Skeletal muscle satellite cell (primary cell): Measurements from ENCODE around the gene PARP9. TPM values are rescaled to one million over a fixed set of nuclear protein-coding genes. Genes with fewer than 3 reads are reported as not detected.

Experiments used
- H3K27me3 ChIP-seq: 2 replicates; pipeline ENCODE4 v1.7.0; 2013; ENCODE audit warnings: low read length; ENCODE audit not compliant: control insufficient read depth, insufficient read depth
- H3K36me3 ChIP-seq: 2 replicates; pipeline ENCODE4 v1.7.0; 2013; ENCODE audit warnings: mild to moderate bottlenecking, control low read depth, low read length; ENCODE audit not compliant: insufficient read depth
- H3K4me1 ChIP-seq: 2 replicates; pipeline ENCODE4 v1.7.0; 2013; ENCODE audit warnings: low read length; ENCODE audit not compliant: control insufficient read depth, insufficient read depth
- H3K4me2 ChIP-seq: 2 replicates; pipeline ENCODE4 v1.7.0; 2013; ENCODE audit warnings: mild to moderate bottlenecking, low read length
- H3K4me3 ChIP-seq: 2 replicates; pipeline ENCODE4 v1.7.0; 2013; ENCODE audit warnings: low read length
- H3K9ac ChIP-seq: 2 replicates; pipeline ENCODE4 v1.7.0; 2013; ENCODE audit warnings: mild to moderate bottlenecking, low read depth, low read length, moderate library complexity
- H3K9me3 ChIP-seq: replicated peaks from 2 replicates; pipeline ENCODE4 v1.7.0; 2013; ENCODE audit warnings: mild to moderate bottlenecking, control low read depth, low read length
- total RNA-seq: library from RNA; depleted of rRNA; stranded (reverse); fragments of >200 nt; gene quantifications from 2 replicates; pipeline ENCODE4 v1.2.3, GENCODE V29; 2012; rRNA removed

PARP9 gene
- 9.2 and 10.4 TPM in 2 replicates for total RNA-seq

DNA sequence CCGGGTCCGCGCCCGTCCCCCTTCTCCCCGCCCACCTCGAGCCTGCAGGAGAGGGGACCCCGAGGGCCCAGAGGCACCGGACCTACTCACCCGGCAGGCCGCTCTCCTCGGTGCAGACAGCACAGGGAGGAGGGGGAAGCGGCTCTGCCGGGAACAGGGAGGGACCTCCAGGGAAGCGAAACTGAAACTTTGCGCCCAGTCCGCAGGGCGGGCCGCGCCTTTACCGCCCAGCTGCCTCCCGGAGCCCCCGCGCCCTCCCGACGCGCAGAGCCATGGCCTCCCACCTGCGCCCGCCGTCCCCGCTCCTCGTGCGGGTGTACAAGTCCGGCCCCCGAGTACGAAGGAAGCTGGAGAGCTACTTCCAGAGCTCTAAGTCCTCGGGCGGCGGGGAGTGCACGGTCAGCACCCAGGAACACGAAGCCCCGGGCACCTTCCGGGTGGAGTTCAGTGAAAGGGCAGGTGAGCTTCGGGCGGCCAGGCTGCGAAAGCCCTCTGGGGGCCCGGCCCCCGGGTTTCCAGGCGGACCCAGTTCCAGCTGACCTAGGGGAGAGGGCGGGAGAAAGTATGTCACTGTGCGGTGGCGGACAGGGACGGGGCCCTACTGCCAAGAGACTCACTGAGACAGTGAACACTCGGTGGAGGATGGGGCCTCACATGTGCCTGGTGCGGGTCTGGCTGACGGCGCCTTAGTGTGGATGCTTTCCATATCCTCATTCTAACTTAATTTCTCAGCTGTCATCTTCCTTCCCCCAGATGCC is at the start of gene PARP9, which contains the start of gene DTX3L:
TSS of gene PARP9 (minus strand) at position 146 of the 758 bp plus-strand sequence. CDS start 4,680 bp downstream, outside the sequence.
TSS of gene DTX3L (plus strand) at position 184 of the 758 bp plus-strand sequence. CDS start at position 273, 89 bp downstream.
- Histone ChIP-seq H3K4me1 (peaks cover 11% of the 10 kb centered on the region), H3K27me3 (no peaks in the 10 kb centered on the region), H3K9me3 (no peaks in the 10 kb centered on the region), H3K36me3 (peaks cover 11% of the 10 kb centered on the region), H3K4me2 (peak within 1 kb of the TSS; percentile 94), H3K4me3 (peak within 1 kb of the TSS; percentile 89), H3K9ac (peak within 1 kb of the TSS; percentile 93)

DNA sequence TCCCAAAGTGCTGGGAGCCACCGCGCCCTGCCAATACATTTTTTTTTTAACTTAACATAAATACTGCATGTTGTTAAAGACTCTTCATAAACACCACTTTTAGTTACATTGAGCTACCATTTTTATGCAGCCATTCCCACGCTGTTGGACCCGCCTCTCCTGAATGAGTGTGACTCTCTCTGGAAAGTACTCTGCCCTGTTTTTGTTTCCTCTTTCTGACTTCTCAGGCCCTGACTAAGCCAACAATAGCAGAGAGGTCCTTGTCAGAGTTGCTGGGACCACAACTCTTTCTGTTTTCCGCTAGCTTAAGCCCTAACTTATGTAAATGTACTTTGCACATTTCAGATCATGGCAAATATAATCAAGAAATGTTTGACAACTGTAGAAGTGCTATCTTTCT is 48.6 kb upstream of the PARP9 start:
- H3K9me3 ChIP-seq = no peaks in the 10 kb centered on the region
- peaks cover 11% of the 10 kb centered on the region for H3K27me3 ChIP-seq
- H3K4me3 ChIP-seq = no peak overlapping the region
- H3K4me1 ChIP-seq = peaks cover 8% of the 10 kb centered on the region
- H3K9ac ChIP-seq = no peak overlapping the region
- H3K36me3 ChIP-seq = no peaks in the 10 kb centered on the region
- no peak overlapping the region for H3K4me2 ChIP-seq

DNA sequence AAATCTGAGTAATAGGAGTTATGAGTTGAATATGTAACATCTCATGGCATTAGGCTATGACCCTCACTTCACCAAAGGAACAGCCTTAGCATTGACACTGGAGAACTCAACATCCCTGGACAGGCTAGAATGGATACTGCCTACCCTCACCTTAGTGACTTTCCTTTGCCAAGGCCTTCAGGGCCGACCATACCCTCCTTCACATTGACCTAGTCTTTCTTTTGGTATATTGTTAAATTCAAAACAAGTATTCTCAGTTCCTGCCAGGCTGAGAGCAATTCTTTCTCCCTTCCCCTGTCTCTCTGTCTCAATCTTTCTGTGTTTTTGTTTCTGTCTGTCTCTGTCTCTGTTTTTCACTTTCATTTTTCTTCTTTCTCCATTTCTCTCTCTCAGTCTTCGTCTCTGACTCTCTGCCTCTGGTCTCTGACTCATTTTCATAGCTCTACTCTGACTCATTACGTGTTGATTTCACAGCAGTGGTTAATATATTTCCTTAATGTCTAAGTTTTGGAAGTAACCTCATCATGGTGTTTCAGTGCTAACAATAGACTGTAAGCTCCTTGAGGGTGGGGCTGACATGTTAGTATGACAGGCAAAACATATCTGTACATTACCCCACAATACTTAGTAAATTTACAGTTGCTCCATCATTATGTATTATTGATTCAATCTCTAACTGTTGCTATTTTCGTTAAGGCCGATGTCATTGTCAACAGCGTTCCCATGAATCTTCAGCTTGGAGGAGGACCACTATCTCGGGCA is 45.9 kb upstream of the PARP9 start:
- Histone ChIP-seq H3K27me3 (no peaks in the 10 kb centered on the region), H3K9me3 (no peaks in the 10 kb centered on the region), H3K4me1 (peaks cover 8% of the 10 kb centered on the region), H3K9ac (peak overlapping the region; percentile 45), H3K36me3 (no peaks in the 10 kb centered on the region), H3K4me2 (peak overlapping the region; percentile 72), H3K4me3 (peak overlapping the region; percentile 55)

DNA sequence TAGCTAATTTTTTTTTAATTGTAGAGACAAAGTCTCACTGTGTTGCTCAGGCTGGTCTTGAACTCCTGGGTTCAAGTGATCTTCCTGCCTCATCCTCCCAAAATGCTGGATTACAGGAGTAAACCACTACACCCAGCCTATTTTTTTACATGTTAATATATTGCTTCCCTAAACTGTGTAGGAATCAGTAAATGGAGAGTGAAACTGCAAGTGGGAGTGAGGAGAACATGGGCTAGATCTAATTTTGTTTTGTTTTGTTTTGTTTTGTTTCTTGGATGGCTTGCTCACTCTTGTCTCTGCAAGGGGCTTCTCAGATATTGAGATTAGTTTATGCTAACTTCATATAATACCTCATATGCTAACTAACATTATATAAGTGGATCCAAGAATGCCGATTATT is 44.8 kb upstream of the PARP9 start:
- Histone ChIP-seq H3K4me2 (no peak overlapping the region), H3K4me3 (no peak overlapping the region), H3K27me3 (peaks cover 2% of the 10 kb centered on the region), H3K4me1 (peaks cover 8% of the 10 kb centered on the region), H3K9ac (no peak overlapping the region), H3K9me3 (no peaks in the 10 kb centered on the region), H3K36me3 (no peaks in the 10 kb centered on the region)

DNA sequence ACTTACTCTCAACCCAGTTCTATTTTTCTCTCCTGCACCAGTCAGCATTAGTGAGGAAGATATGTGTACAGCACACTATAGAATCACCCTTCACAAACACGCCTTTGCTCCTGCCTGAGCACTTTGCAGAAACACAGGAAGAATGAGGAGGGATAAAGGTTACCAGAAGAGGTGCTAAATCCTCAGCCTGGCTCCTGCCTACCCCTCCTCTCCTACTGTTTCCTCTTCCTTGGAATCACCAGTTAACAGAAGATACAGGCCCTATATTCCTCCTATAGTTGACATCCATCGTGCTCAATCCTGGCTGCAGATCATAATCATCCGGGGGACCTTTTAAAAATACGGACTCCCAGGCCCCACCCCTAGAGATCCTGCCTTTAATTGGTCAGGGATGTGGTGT is 42.2 kb upstream of the PARP9 start:
- peaks cover 21% of the 10 kb centered on the region for H3K27me3 ChIP-seq
- no peak overlapping the region for H3K9ac ChIP-seq
- no peak overlapping the region for H3K4me2 ChIP-seq
- H3K4me3 ChIP-seq = no peak overlapping the region
- peaks cover 8% of the 10 kb centered on the region for H3K4me1 ChIP-seq
- H3K9me3 ChIP-seq = no peaks in the 10 kb centered on the region
- no peaks in the 10 kb centered on the region for H3K36me3 ChIP-seq

DNA sequence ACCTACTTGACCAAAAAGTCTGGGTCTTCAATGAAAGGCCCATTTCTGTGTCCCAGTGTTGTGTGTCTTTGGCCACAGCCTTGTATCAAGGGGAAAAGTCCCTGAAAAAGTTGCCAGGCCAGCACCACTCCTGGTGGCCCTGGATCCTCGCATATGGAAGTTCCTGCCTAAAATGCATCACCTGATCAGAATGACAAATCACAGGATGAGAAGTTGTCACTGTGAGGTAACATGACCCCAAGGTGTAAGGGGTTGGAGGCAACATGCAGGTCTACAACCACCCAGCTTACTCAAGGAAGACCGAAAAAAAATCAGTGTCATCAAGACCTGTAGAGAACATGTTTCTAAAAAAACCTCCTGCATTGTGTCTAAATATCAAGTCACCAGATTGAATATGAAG is 39.0 kb upstream of the PARP9 start:
- Histone ChIP-seq H3K9ac (no peak overlapping the region), H3K36me3 (no peaks in the 10 kb centered on the region), H3K9me3 (no peaks in the 10 kb centered on the region), H3K4me1 (no peaks in the 10 kb centered on the region), H3K27me3 (peaks cover 34% of the 10 kb centered on the region), H3K4me3 (no peak overlapping the region), H3K4me2 (no peak overlapping the region)

DNA sequence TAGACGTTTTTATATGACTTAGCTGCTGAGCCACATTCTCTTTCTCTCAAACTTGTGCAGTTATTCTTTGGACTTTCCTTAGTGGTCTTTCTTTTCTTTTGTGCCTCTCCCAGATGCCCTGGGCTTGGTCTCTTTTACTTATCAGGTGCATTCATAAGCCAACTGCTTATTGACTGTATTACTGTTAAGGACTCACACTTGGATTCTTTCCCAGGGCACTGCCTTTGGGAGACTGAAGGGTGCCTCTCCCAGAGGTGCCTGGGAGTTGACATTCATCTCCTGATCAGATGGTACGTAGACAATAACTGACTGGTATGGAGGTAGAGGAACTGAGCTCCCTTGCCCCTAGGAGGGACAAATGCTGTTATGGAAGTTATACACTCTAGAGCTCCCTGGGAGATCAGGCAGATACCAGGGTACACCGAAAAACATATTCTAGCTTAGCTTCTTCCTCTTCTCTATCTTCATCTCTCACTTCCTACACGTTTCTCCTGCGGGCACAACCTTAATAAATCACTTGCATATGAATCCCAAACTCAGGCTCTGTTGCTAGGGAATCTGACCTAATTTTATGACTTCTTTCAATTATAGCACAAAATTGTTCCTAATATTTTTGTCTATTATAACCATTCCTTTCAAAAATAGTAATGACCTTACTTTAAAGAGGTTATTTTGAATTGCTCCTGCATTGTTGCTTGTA is 38.1 kb upstream of the PARP9 start:
- Histone ChIP-seq H3K4me2 (no peak overlapping the region), H3K27me3 (peaks cover 34% of the 10 kb centered on the region), H3K4me3 (no peak overlapping the region), H3K36me3 (no peaks in the 10 kb centered on the region), H3K9ac (no peak overlapping the region), H3K9me3 (no peaks in the 10 kb centered on the region), H3K4me1 (no peaks in the 10 kb centered on the region)

DNA sequence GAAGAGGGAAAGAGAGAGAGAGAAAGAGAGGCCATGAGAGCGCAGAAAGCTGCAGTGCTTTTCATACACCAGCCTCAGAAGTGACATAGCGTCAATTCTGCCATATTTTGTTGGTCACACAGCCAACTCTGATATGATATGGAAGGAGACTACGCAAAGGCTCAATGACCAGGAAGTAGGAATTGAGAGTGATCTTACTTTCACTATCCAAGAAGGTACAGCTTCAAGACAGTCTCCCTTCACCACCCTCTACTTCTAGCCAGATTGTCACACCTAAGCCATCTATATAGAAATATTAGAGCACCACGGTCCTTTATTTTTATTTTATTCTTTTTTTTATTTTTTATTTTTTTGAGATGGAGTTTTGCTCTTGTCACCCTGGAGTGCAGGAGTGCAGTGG is 34.5 kb upstream of the PARP9 start:
- Histone ChIP-seq H3K27me3 (peaks cover 29% of the 10 kb centered on the region), H3K4me2 (no peak overlapping the region), H3K36me3 (no peaks in the 10 kb centered on the region), H3K9ac (no peak overlapping the region), H3K4me3 (no peak overlapping the region), H3K4me1 (no peaks in the 10 kb centered on the region), H3K9me3 (no peaks in the 10 kb centered on the region)

DNA sequence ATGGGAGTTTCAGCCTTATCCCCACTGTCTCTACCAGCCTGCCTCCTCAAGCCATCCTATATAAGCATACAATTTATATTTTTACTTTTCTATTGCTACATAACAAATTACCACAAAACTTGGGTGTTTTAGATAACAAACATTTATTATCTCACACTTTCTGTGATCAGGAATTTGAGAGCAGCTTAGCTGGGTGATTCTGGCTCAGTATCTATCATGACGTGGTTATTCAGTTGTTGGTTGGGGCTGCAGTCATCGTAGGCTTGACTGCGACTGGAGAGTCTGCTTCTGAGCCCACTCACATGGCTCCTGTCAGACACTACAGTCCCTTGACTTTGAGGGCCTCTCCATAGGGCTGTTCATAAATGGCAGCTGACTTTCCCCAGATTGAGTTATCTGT is 34.1 kb upstream of the PARP9 start:
- no peak overlapping the region for H3K4me3 ChIP-seq
- peaks cover 28% of the 10 kb centered on the region for H3K27me3 ChIP-seq
- no peaks in the 10 kb centered on the region for H3K4me1 ChIP-seq
- H3K9me3 ChIP-seq = no peaks in the 10 kb centered on the region
- H3K9ac ChIP-seq = no peak overlapping the region
- no peak overlapping the region for H3K4me2 ChIP-seq
- no peaks in the 10 kb centered on the region for H3K36me3 ChIP-seq

DNA sequence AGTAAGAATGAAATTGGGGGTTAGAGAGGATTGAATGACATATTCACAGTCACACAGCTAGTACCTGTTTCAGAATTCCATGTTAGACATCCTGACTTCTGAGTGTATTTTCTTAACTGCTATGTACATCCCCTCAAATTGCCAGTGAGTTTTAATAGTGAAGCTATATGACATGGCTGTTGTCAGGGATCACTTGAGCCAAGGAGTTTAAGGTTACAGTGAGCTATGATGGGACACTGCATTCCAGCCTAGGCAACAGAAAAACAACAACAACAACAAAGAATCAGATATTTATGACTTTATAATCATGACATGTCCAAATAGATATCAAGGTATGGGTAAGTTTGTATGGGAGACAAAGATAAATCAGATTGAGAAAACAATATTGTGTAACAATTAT is 29.9 kb upstream of the PARP9 start:
- no peaks in the 10 kb centered on the region for H3K36me3 ChIP-seq
- H3K4me3 ChIP-seq = no peak overlapping the region
- H3K4me1 ChIP-seq = no peaks in the 10 kb centered on the region
- H3K4me2 ChIP-seq = no peak overlapping the region
- no peak overlapping the region for H3K9ac ChIP-seq
- H3K27me3 ChIP-seq = peaks cover 2% of the 10 kb centered on the region
- H3K9me3 ChIP-seq = no peaks in the 10 kb centered on the region

DNA sequence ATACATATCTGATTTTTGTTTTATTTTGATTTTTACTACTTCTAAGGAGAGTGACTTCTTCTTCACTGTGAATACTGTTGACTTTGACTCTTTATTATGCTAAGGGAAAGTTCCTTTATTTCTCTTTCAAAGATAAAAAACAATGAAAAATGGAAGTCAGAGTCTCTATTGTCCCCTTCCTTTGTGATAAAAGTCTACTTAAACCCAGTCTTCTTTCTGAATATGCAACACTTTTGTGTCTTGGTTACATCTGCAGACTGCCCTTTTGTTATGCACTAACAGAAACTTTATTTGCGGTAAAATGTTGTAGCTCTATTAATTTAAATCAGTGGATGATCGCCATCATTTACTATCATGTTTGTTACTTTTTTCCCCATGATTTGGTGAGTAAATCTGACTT is 26.5 kb upstream of the PARP9 start:
- no peak overlapping the region for H3K9ac ChIP-seq
- H3K4me1 ChIP-seq = no peaks in the 10 kb centered on the region
- H3K4me3 ChIP-seq = no peak overlapping the region
- H3K36me3 ChIP-seq = no peaks in the 10 kb centered on the region
- H3K9me3 ChIP-seq = no peaks in the 10 kb centered on the region
- H3K4me2 ChIP-seq = no peak overlapping the region
- peaks cover 2% of the 10 kb centered on the region for H3K27me3 ChIP-seq
